GM18498 (cell line): ENCODE results near the gene DOC2B.
"Not testable (repeated sequence)": the region's sequence is repeated elsewhere in the genome, so short reads cannot be mapped to it uniquely, and the experiment has no call there.

Source experiments
- ATAC-seq: cut with Tn5 transposase; IDR thresholded peaks from one replicate; pipeline ENCODE4 v1.9.1; 2021; ENCODE audit warnings: mild to moderate bottlenecking, moderate library complexity; ENCODE audit not compliant: unreplicated experiment

The DOC2B gene

GRCh38 chr17:181245-182049 is at the start of gene DOC2B:
TSS of gene DOC2B (minus strand) at chr17:181650. CDS start at chr17:181479, 171 bp downstream.
- no peak for ATAC-seq

- ATAC-seq, result no peak
Measured at GRCh38 chr17:230395-230770, 48.9 kb upstream of the DOC2B start.

GRCh38 chr17:229709-230394 is 48.4 kb upstream of the DOC2B start:
- no peak for ATAC-seq

GRCh38 chr17:228951-229708 is 47.7 kb upstream of the DOC2B start:
- ATAC-seq, result no peak

- no peak for ATAC-seq
Measured at GRCh38 chr17:227946-228615, 46.6 kb upstream of the DOC2B start.

GRCh38 chr17:227078-227945 is 45.9 kb upstream of the DOC2B start:
- no peak for ATAC-seq

GRCh38 chr17:226108-227077 is 44.9 kb upstream of the DOC2B start:
- no peak for ATAC-seq

- no peak for ATAC-seq
Measured at GRCh38 chr17:225551-225950, 44.1 kb upstream of the DOC2B start.

- not testable (repeated sequence) for ATAC-seq
Measured at GRCh38 chr17:224576-224975, 43.1 kb upstream of the DOC2B start.

- ATAC-seq, result no peak
Measured at GRCh38 chr17:223723-224471, 42.4 kb upstream of the DOC2B start.

GRCh38 chr17:222172-222571 is 40.7 kb upstream of the DOC2B start:
- no peak for ATAC-seq

- no peak for ATAC-seq
Measured at GRCh38 chr17:219696-220095, 38.2 kb upstream of the DOC2B start.

- ATAC-seq, result no peak
Measured at GRCh38 chr17:218432-219110, 37.1 kb upstream of the DOC2B start.

GRCh38 chr17:216625-217024 is 35.2 kb upstream of the DOC2B start:
- ATAC-seq, result no peak

GRCh38 chr17:215563-216478 is 34.4 kb upstream of the DOC2B start:
- ATAC-seq, result not testable (repeated sequence)

GRCh38 chr17:214881-215331 is 33.5 kb upstream of the DOC2B start:
- ATAC-seq, result no peak
